Fibroblast of skin of right biceps (primary cell): ENCODE results near the gene DNAJC17.

ENCODE experiments used
- DNase-seq: peaks from one replicate; pipeline ENCODE4 v3.0.0-alpha.2; 2013

DNAJC17 gene

DNA sequence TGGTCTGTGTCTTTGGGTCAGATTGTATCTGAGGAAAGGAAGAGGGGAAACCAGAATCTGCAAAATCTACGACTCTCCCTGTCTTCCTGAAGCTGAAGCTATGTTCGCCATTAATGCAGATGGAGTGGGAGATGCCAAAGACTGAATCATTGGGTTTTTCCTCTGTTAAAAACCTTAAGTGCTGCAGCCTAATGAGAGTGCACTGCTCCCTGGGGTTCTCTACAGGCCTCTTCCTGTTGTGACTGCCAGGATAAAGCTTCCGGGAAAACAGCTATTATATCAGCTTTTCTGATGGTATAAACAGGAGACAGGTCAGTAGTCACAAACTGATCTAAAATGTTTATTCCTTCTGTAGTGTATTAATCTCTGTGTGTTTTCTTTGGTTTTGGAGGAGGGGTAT is 76.2 kb downstream of the DNAJC17 start:
- no peak for DNase-seq

DNA sequence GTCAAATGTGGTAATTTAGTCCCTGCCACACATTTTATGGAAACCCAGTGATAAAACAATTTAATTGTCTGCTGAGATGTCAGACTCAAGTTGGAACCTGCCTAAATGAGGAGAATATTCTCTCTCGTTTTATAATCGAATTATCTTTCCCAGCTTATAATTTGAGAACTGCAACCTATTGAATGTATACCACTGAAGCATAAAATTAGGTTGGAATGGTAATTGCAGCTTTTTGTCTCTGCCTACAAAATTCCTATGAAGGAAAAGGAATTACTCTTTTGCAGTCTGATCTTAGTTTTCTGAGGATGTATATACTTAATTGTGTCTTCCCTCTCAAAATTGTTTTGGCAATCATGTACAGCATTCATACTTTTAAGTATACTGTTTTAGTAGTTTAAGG is 83.4 kb downstream of the DNAJC17 start:
- no peak for DNase-seq

DNA sequence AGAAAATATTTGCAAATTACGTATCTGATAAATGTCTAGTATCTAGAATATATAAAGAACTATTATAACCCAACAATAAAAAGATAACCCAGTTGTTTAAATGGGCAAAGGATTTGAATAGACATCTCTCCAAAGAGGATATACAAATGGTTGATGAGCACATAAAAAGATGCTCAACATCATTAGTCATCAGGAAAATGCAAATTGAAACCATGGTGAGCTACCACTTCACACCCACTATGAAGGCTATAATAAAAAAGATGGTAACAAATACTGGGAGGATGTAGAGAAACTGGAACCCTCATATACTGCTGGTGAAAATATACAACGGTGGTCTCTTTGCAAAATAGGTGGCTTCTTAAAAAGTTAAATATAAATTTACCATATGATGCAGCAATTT is 84.3 kb downstream of the DNAJC17 start:
- DNase-seq = no peak

DNA sequence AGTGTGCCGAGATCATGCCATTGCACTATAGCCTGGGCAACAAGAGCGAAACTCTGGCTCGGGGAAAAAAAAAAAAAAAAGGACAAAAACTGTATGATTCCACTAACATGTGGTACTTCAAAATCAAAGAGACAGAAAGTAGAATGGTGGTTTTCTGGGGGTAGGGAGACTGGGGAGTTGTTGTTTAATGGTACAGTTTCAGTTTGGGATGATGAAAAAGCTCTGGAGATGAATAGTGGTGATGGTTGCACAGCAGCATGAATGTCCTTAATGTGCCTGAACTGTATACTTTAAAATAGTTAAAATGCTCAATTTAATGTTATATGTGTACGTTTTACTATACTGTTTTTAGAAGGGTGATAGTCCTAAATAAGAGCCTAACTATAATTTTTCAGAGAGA is 84.9 kb downstream of the DNAJC17 start:
- DNase-seq = no peak

DNA sequence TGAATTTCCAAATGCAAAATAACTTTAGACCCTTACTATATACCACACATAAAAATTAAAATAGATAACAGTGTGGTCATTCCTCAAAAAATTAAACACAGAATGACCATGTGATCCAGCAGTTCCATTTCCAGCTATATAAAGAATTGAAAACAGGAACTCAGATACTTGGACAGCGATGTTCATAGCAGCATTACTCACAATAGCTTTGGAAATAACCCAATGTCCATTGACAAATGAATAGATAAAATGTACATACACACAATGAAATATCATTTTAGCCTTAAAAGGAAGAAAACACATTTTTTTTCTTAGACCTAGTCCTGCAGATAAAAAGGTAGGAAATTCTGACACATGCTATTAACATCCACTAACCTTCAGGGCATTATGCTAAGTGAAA is 85.6 kb downstream of the DNAJC17 start:
- DNase-seq = no peak

DNA sequence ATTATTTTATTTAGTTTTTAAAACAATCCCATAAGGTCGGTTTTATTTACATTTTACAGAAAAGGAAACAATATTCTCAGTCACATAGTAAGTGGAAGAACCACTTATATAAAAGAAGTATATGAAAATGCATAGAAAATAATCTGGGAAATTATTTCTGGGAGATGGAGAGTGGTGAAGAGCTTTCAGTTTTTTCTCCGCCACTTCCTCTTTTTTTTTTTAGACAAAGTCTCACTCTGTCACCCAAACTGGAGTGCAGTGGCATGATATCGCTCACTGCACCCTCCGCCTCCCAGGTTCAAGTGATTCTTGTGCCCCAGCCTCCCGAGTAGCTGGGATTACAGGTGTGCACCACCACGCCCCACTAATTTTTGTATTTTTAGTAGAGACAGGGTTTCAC is 91.1 kb downstream of the DNAJC17 start:
- no peak for DNase-seq
